Adipose tissue (tissue), 3 donors: ENCODE measurements around the gene TCEAL1. TPM values are rescaled to one million over a fixed set of nuclear protein-coding genes. Genes with fewer than 3 reads are reported as not detected.
A peak's percentile ranks its signal among the peaks of the same experiment; 100 is the strongest.
"Not testable (repeated sequence)": the region's sequence is repeated elsewhere in the genome, so short reads cannot be mapped to it uniquely, and the experiment has no call there.

Experiments used
- H3K27ac ChIP-seq: one replicate; pipeline ENCODE4 v1.5.1; 2013; ENCODE audit warnings: low read depth, low read length
- WGBS, 3 donors: extraction: QIAGEN DNeasy Blood & Tissue Kit; methylation state at CpG; one replicate each; pipeline ENCODE4 v1.1.7; 2013; 5-methylcytosine and 5-hydroxymethylcytosine counted together
- polyA plus RNA-seq, 3 donors: library from polyadenylated mRNA; stranded (reverse); fragments of 200-250 nt; gene quantifications; one replicate each; pipeline ENCODE4 v1.2.3, GENCODE V29; 2013
- donor health status: healthy with polysubstance abuse.
- donor health status: Bipolar disorder and iron deficiency.
- donor health status: healthy.

The TCEAL1 gene
- polyA plus RNA-seq = 10 to 100 TPM; 13.6 to 70.2 (median 20.8) TPM

GRCh38 chrX:103628386-103629317 is at the start of gene TCEAL1:
Gene TCEAL1 (plus strand): TSS chrX:103628975. CDS start chrX:103629917, 942 bp downstream.
- H3K27ac ChIP-seq = peak within 1 kb of the TSS; percentile 38
- WGBS, 3 donors = 2 to 25% (median 2%) methylated on average over 27 to 32 of the region's 32 CpGs

GRCh38 chrX:103584596-103584995 is 44.2 kb upstream of the TCEAL1 start:
- 64 to 83% (median 79%) methylated on average over 3 of the region's 3 CpGs for WGBS, 3 donors
- H3K27ac ChIP-seq = no peak overlapping the region

- no peak within 1 kb of the TSS for H3K27ac ChIP-seq
- WGBS, 3 donors = 0 to 19% (median 1%) methylated on average over 30 to 56 of the region's 56 CpGs
Observed at GRCh38 chrX:103585411-103586313, 43.1 kb upstream of the TCEAL1 start, which contains the start of gene TCEAL4. Gene TCEAL4 (plus strand): TSS chrX:103585515. CDS start chrX:103586676, 1,161 bp downstream.

GRCh38 chrX:103586314-103586646 is 42.5 kb upstream of the TCEAL1 start:
- H3K27ac ChIP-seq = no peak overlapping the region
- 14 to 35% (median 30%) methylated on average over 4 to 5 of the region's 5 CpGs for WGBS, 3 donors

GRCh38 chrX:103586659-103587058 is 42.1 kb upstream of the TCEAL1 start:
- WGBS, 3 donors = 40 to 61% (median 60%) methylated on average over 4 of the region's 4 CpGs
- H3K27ac ChIP-seq = no peak overlapping the region

GRCh38 chrX:103592295-103592694 is 36.5 kb upstream of the TCEAL1 start:
- 88 to 93% (median 92%) methylated on average over 1 of the region's 1 CpG for WGBS, 3 donors

GRCh38 chrX:103595202-103595601 is 33.6 kb upstream of the TCEAL1 start:
- H3K27ac ChIP-seq = not testable (repeated sequence)
- 95 to 98% (median 97%) methylated on average over 6 of the region's 6 CpGs for WGBS, 3 donors

More at GRCh38 chrX:103592295-103592694, 36.5 kb upstream of the TCEAL1 start:
- not testable (repeated sequence) for H3K27ac ChIP-seq

GRCh38 chrX:103607364-103608305 is 21.1 kb upstream of the TCEAL1 start, which contains the start of gene TCEAL3:
Gene TCEAL3 (plus strand): TSS chrX:103607963. CDS start chrX:103609065, 1,102 bp downstream.
- WGBS, 3 donors = 0 to 18% (median 1%) methylated on average over 12 to 59 of the region's 59 CpGs
- H3K27ac ChIP-seq = peak within 1 kb of the TSS; percentile 13

- H3K27ac ChIP-seq = peak overlapping the region; percentile 13
- WGBS, 3 donors = 2 to 15% (median 8%) methylated on average over 9 to 21 of the region's 21 CpGs
Observed at GRCh38 chrX:103608306-103608963, 20.3 kb upstream of the TCEAL1 start.

- 68 to 93% (median 90%) methylated on average over 1 of the region's 1 CpG for WGBS, 3 donors
- no peak overlapping the region for H3K27ac ChIP-seq
Observed at GRCh38 chrX:103610282-103610681, 18.5 kb upstream of the TCEAL1 start.

- WGBS, 3 donors = 52 to 93% (median 81%) methylated on average over 1 of the region's 1 CpG
- no peak overlapping the region for H3K27ac ChIP-seq
Observed at GRCh38 chrX:103613362-103613890, 15.3 kb upstream of the TCEAL1 start.

GRCh38 chrX:103614999-103615398 is 13.8 kb upstream of the TCEAL1 start:
- H3K27ac ChIP-seq = no peak overlapping the region
- 82 to 100% (median 97%) methylated on average over 1 of the region's 1 CpG for WGBS, 3 donors

GRCh38 chrX:103615781-103616371 is 12.9 kb upstream of the TCEAL1 start:
- no peak overlapping the region for H3K27ac ChIP-seq

GRCh38 chrX:103616676-103617186 is 12.0 kb upstream of the TCEAL1 start:
- WGBS, 3 donors = 26 to 63% (median 30%) methylated on average over 1 of the region's 1 CpG
- no peak overlapping the region for H3K27ac ChIP-seq

GRCh38 chrX:103624111-103624510 is 4.7 kb upstream of the TCEAL1 start:
- H3K27ac ChIP-seq = no peak overlapping the region
- 58 to 74% (median 61%) methylated on average over 3 to 4 of the region's 4 CpGs for WGBS, 3 donors

- no peak overlapping the region for H3K27ac ChIP-seq
Observed at GRCh38 chrX:103626855-103627254, 1.9 kb upstream of the TCEAL1 start.
